ENCODE results near the gene ERC2. TPM values are rescaled to one million over a fixed set of nuclear protein-coding genes. Genes with fewer than 3 reads are reported as not detected.

ERC2 gene
- total and polyA plus RNA-seq, 2 of the 8 experiments (the other 6 are each of a cell fraction or from before 2014, with no cell fraction given): 16.4 to 22.8 TPM

DNA sequence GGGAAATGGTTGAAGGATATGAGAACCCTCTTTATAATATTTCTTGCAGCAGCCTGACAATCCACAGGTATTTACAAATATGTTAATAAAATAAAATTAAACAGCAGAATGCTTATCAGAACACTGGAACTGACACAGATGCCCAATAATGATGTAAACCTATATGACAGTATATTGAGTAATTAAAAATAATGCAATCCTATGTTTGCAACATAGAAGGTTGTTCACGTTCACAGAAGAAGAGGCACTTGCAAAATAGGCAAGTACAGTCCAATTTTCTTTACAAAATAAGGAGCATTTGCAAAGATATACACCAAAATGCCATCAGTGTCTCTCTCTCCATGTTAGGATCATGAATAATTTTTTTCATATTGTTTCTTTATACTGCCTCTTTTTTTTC lies 584.2 kb downstream of the ERC2 start:
- peaks cover 0 to 16% (median 14%) of the 10 kb centered on the region in 4 experiments; a peak in 4 of 7 replicates for H3K4me1 ChIP-seq (replicated peaks in 1 of 4; ENCODE audit: control insufficient read depth in 3 of 4, insufficient read depth in 4 of 4, low read length in 3 of 4)
- H4K8ac ChIP-seq (ENCODE audit: extremely low read depth, insufficient read depth, low read length): no peak overlapping the region
- no peak overlapping the region for H3K27ac ChIP-seq (ENCODE audit: low read depth, low read length)
- no peak overlapping the region for H2AK5ac ChIP-seq (ENCODE audit: low read depth, low read length)
- no peak overlapping the region for H3K14ac ChIP-seq (ENCODE audit: insufficient read length)
- WGBS, 2 experiments (ENCODE audit: extremely low coverage in 1 of 2, insufficient coverage in 1 of 2, insufficient read length in 1 of 2, insufficient replicate concordance in 2 of 2, low coverage in 1 of 2, low lambda C conversion rate in 2 of 2, missing lambda C conversion rate in 1 of 2): 95% methylated on average over 1 of the region's 1 CpG; no CpG with 5 or more reads in 1 of the 2 experiments
- no peak overlapping the region for H2BK12ac ChIP-seq (ENCODE audit: low read depth, low read length)
- no peaks in the 10 kb centered on the region for H3K23me2 ChIP-seq (ENCODE audit: low read depth, low read length)
- no peak overlapping the region for H3K4ac ChIP-seq (replicated peaks; ENCODE audit: insufficient read length, low read depth, low read length)
- no peak overlapping the region for H3K4me2 ChIP-seq (ENCODE audit: insufficient read depth in 1 of 2, low read depth in 2 of 2, low read length in 2 of 2)
- H3K18ac ChIP-seq (ENCODE audit: extremely low read depth, low read length): no peak overlapping the region
- no peaks in the 10 kb centered on the region for H3K79me2 ChIP-seq (ENCODE audit: control insufficient read depth in 1 of 2, insufficient read depth in 2 of 2, low read length in 2 of 2)
- H2BK20ac ChIP-seq (ENCODE audit: low read length): no peak overlapping the region
- no peaks in the 10 kb centered on the region for H3K9me3 ChIP-seq (ENCODE audit: insufficient read depth in 2 of 2, low read depth in 1 of 2, low read length in 1 of 2)
- no peak overlapping the region for H2AFZ ChIP-seq (ENCODE audit: low read length)
- H3K36me3 ChIP-seq (ENCODE audit: control insufficient read depth in 2 of 4, insufficient read depth in 4 of 4, low read length in 3 of 4): no peaks in the 10 kb centered on the region
- H3K9ac ChIP-seq (replicated peaks in 1 of 4; ENCODE audit: extremely low read depth in 1 of 4, low read depth in 3 of 4, low read length in 3 of 4): no peak overlapping the region
- TF ChIP-seq EP300 (IDR thresholded peaks at IDR 0.05; ENCODE audit: borderline replicate concordance in 1 of 2, low read depth in 2 of 2, low read length in 2 of 2) (no peak), RXRA (IDR thresholded peaks at IDR 0.05; ENCODE audit: insufficient read depth, low read depth, low read length) (no peak), NRF1 (IDR thresholded peaks at IDR 0.05; ENCODE audit: low read depth, low read length) (no peak), EGR1 (IDR thresholded peaks at IDR 0.05; ENCODE audit: borderline replicate concordance, low read depth, low read length) (no peak), SP4 (IDR thresholded peaks at IDR 0.05; ENCODE audit: low read length) (no peak), POU5F1 (IDR thresholded peaks at IDR 0.05; ENCODE audit: low read depth, low read length) (no peak), HDAC2 (IDR thresholded peaks at IDR 0.05; ENCODE audit: borderline replicate concordance in 1 of 2, low read depth in 2 of 2, low read length in 2 of 2) (no peak), TEAD4 (IDR thresholded peaks at IDR 0.05; ENCODE audit: low read depth, low read length) (no peak), EZH2 (IDR thresholded peaks at IDR 0.05; ENCODE audit: low read depth, low read length, severe bottlenecking) (no peak)
- ChIA-PET POLR2A (ENCODE audit: partially characterized antibody) (no interaction called here), CTCF (ENCODE audit: partially characterized antibody) (interaction anchor here (1.0 kb wide), 1 partner anchor 127 kb away, joined by 3 read pairs; no protein-coding TSS in a partner anchor)
- no peak overlapping the region for H2BK5ac ChIP-seq (ENCODE audit: low read depth, low read length)
- no peak for DNase-seq (ENCODE audit: low read depth in 1 of 2, low spot score in 2 of 2)
- no peak overlapping the region for H2BK15ac ChIP-seq (ENCODE audit: low read length)
- H3K56ac ChIP-seq (replicated peaks; ENCODE audit: insufficient read length, low read depth, low read length): no peak overlapping the region
- no peak for FAIRE-seq
- no peak overlapping the region for H4K5ac ChIP-seq (ENCODE audit: insufficient read length, low read depth, low read length)
- no peak overlapping the region for H3K4me3 ChIP-seq (ENCODE audit: extremely low read depth in 1 of 4, insufficient read depth in 2 of 4, low read depth in 3 of 4, low read length in 4 of 4)
- no peak overlapping the region for H4K91ac ChIP-seq (replicated peaks; ENCODE audit: insufficient read length, low read length)
- H4K20me1 ChIP-seq (replicated peaks in 1 of 2; ENCODE audit: control insufficient read depth in 1 of 2, insufficient read depth in 2 of 2, low read length in 2 of 2): no peaks in the 10 kb centered on the region
- no peaks in the 10 kb centered on the region for H3K79me1 ChIP-seq (ENCODE audit: low read depth, low read length)
- H3K23ac ChIP-seq (ENCODE audit: insufficient read length): no peak overlapping the region
- no peaks in the 10 kb centered on the region for H3K27me3 ChIP-seq (replicated peaks in 1 of 4; ENCODE audit: control insufficient read depth in 3 of 4, extremely low read depth in 1 of 4, insufficient read depth in 3 of 4, low read length in 3 of 4)
- no peak overlapping the region for H2BK120ac ChIP-seq (replicated peaks; ENCODE audit: low read depth, low read length)

All from H1 (cell line).